H9 (cell line): Measurements from ENCODE around the gene TMEM151B. TPM values are rescaled to one million over a fixed set of nuclear protein-coding genes. Genes with fewer than 3 reads are reported as not detected.

Source experiments
- DNase-seq: peaks from one replicate; pipeline ENCODE4 v3.0.0-alpha.2; 2017
- H2AFZ ChIP-seq: one replicate; pipeline ENCODE4 v1.6.1; 2013; ENCODE audit warnings: mild to moderate bottlenecking, low read length, control low read depth, moderate library complexity
- H2AK5ac ChIP-seq: 2 replicates; pipeline ENCODE4 v1.6.1; 2013; ENCODE audit warnings: low read length, control low read depth, mixed read lengths; ENCODE audit not compliant: insufficient read length
- H2BK120ac ChIP-seq: one replicate; pipeline ENCODE4 v1.6.1; 2013; ENCODE audit warnings: low read depth, mild to moderate bottlenecking, low read length, control low read depth, inconsistent platforms; ENCODE audit not compliant: poor library complexity, severe bottlenecking
- H2BK12ac ChIP-seq: 2 replicates; pipeline ENCODE4 v1.6.1; 2013; ENCODE audit warnings: low read length, control low read depth, mixed read lengths, low read depth; ENCODE audit not compliant: insufficient read length
- H2BK15ac ChIP-seq: 2 replicates; pipeline ENCODE4 v1.6.1; 2013; ENCODE audit warnings: low read depth, low read length, control low read depth
- H2BK20ac ChIP-seq: one replicate; pipeline ENCODE4 v1.6.1; 2013; ENCODE audit warnings: low read depth, mild to moderate bottlenecking, low read length, control low read depth, inconsistent platforms; ENCODE audit not compliant: poor library complexity, severe bottlenecking
- H2BK5ac ChIP-seq: 2 replicates; pipeline ENCODE4 v1.6.1; 2013; ENCODE audit warnings: low read length, control low read depth, mixed read lengths; ENCODE audit not compliant: insufficient read length
- H3K14ac ChIP-seq: 2 replicates; pipeline ENCODE4 v1.6.1; 2013; ENCODE audit warnings: low read length, control low read depth; ENCODE audit not compliant: insufficient read depth
- H3K18ac ChIP-seq: 2 replicates; pipeline ENCODE4 v1.6.1; 2013; ENCODE audit warnings: low read depth, mild to moderate bottlenecking, mixed read lengths, low read length, control low read depth; ENCODE audit not compliant: insufficient read length
- H3K23ac ChIP-seq: 2 replicates; pipeline ENCODE4 v1.6.1; 2013; ENCODE audit warnings: low read length, control low read depth, mixed read lengths, low read depth; ENCODE audit not compliant: insufficient read length
- H3K23me2 ChIP-seq: 2 replicates; pipeline ENCODE4 v1.6.1; 2013; ENCODE audit warnings: low read depth, mild to moderate bottlenecking, mixed read lengths, low read length, control low read depth; ENCODE audit not compliant: insufficient read length, poor library complexity, severe bottlenecking
- H3K27ac ChIP-seq: 2 replicates; pipeline ENCODE4 v1.5.1; 2013; ENCODE audit warnings: low read length, control low read depth, mixed read lengths, low read depth; ENCODE audit not compliant: insufficient read length
- H3K27me3 ChIP-seq: 2 replicates; pipeline ENCODE4 v1.6.1; 2013; ENCODE audit warnings: low read length, control low read depth, inconsistent platforms; ENCODE audit not compliant: insufficient read depth
- H3K4ac ChIP-seq: 2 replicates; pipeline ENCODE4 v1.6.1; 2013; ENCODE audit warnings: low read depth, mild to moderate bottlenecking, control low read depth, inconsistent platforms, low read length, moderate library complexity
- H3K4me1 ChIP-seq: 2 replicates; pipeline ENCODE4 v1.6.1; 2013; ENCODE audit warnings: low read length, control low read depth, inconsistent platforms; ENCODE audit not compliant: insufficient read depth
- H3K4me2 ChIP-seq: 2 replicates; pipeline ENCODE4 v1.6.1; 2013; ENCODE audit warnings: low read length, control low read depth, mixed read lengths; ENCODE audit not compliant: insufficient read length, insufficient read depth
- H3K56ac ChIP-seq: 2 replicates; pipeline ENCODE4 v1.6.1; 2013; ENCODE audit warnings: low read depth, mild to moderate bottlenecking, mixed read lengths, low read length, control low read depth; ENCODE audit not compliant: insufficient read length
- H3K79me1 ChIP-seq: 2 replicates; pipeline ENCODE4 v1.6.1; 2013; ENCODE audit warnings: low read depth, mild to moderate bottlenecking, moderate library complexity, low read length, control low read depth, inconsistent platforms; ENCODE audit not compliant: insufficient read depth, poor library complexity, severe bottlenecking
- H3K79me2 ChIP-seq: 2 replicates; pipeline ENCODE4 v1.6.1; 2013; ENCODE audit warnings: low read length, control low read depth, inconsistent platforms; ENCODE audit not compliant: insufficient read depth
- H3K9ac ChIP-seq: 2 replicates; pipeline ENCODE4 v1.6.1; 2013; ENCODE audit warnings: low read length, control low read depth, mixed read lengths; ENCODE audit not compliant: insufficient read length; ENCODE audit errors: extremely low read depth
- H3K9me3 ChIP-seq: one replicate; pipeline ENCODE4 v1.6.1; 2013; ENCODE audit warnings: low read depth, low read length, inconsistent platforms; ENCODE audit not compliant: control insufficient read depth
- H3T11ph ChIP-seq: one replicate; pipeline ENCODE4 v1.6.1; 2013; ENCODE audit warnings: mild to moderate bottlenecking, low read length, control low read depth, inconsistent platforms
- H4K20me1 ChIP-seq: one replicate; pipeline ENCODE4 v1.6.1; 2013; ENCODE audit not compliant: control insufficient read depth, insufficient read length, insufficient read depth
- H4K5ac ChIP-seq: 2 replicates; pipeline ENCODE4 v1.6.1; 2013; ENCODE audit warnings: low read depth, mild to moderate bottlenecking, mixed read lengths, low read length, control low read depth; ENCODE audit not compliant: insufficient read length
- H4K8ac ChIP-seq: replicated peaks from 2 replicates; pipeline ENCODE4 v1.6.1; 2013; ENCODE audit warnings: low read length, control low read depth, mixed read lengths, low read depth; ENCODE audit not compliant: insufficient read length
- H4K91ac ChIP-seq: 2 replicates; pipeline ENCODE4 v1.6.1; 2013; ENCODE audit warnings: low read depth, mild to moderate bottlenecking, moderate library complexity, mixed read lengths, low read length, control low read depth; ENCODE audit not compliant: insufficient read length
- H3K27ac Mint-ChIP-seq, 3 experiments: 2 replicates in 2 of 3; 3 replicates in 1 of 3; pipeline ENCODE4 v1.8.0; 2020 to 2021; ENCODE audit warnings: mixed read lengths in 3 of 3, mild to moderate bottlenecking in 1 of 3, moderate library complexity in 1 of 3
- H3K27me3 Mint-ChIP-seq: 2 replicates; pipeline ENCODE4 v1.8.0; 2021; ENCODE audit warnings: low read depth, mild to moderate bottlenecking, moderate library complexity, mixed read lengths
- H3K36me3 Mint-ChIP-seq, 3 experiments: 2 replicates in 2 of 3; 3 replicates in 1 of 3; pipeline ENCODE4 v1.8.0; 2020 to 2021; ENCODE audit warnings: low read depth in 3 of 3, mixed read lengths in 3 of 3; ENCODE audit not compliant: insufficient read depth in 1 of 3
- H3K4me1 Mint-ChIP-seq, 2 experiments: 2 replicates each; pipeline ENCODE4 v1.8.0; 2020; ENCODE audit warnings: mixed read lengths in 2 of 2
- H3K4me3 Mint-ChIP-seq, 2 experiments: 2 replicates in 1 of 2; 3 replicates in 1 of 2; pipeline ENCODE4 v1.8.0; 2020 to 2021; ENCODE audit warnings: mild to moderate bottlenecking in 2 of 2, mixed read lengths in 2 of 2, moderate library complexity in 1 of 2
- H3K9me3 Mint-ChIP-seq, 2 experiments: 2 replicates in 1 of 2; 3 replicates in 1 of 2; pipeline ENCODE4 v1.8.0; 2020; ENCODE audit warnings: mild to moderate bottlenecking in 2 of 2, mixed read lengths in 2 of 2, moderate library complexity in 1 of 2
- CTCF ChIP-seq: fragments of 200-600 bp; sonication (generic); conservative IDR thresholded peaks from 3 replicates; pipeline ENCODE4 v1.8.0; 2021; ENCODE audit warnings: antibody characterized with exemption, mild to moderate bottlenecking
- WGBS: extraction: QIAGEN DNeasy Blood & Tissue Kit; methylation state at CpG from one replicate; pipeline ENCODE4 v1.1.7; 2013; ENCODE audit warnings: missing lambda C conversion rate, low lambda C conversion rate, mixed read lengths; ENCODE audit not compliant: insufficient read length; ENCODE audit errors: extremely low coverage; 5-methylcytosine and 5-hydroxymethylcytosine counted together
- total RNA-seq: library from RNA; stranded (reverse); gene quantifications from 2 replicates; pipeline ENCODE4 v1.2.1, GENCODE V29; 2021

The TMEM151B gene
- total RNA-seq, 1 experiment from 2014 or later = 2.4 TPM

- H3K9me3 Mint-ChIP-seq = no peaks in the 10 kb centered on the region
- no peak for DNase-seq
Measured at GRCh38 chr6:44272999-44273566, 2.8 kb downstream of the TMEM151B start.

More at GRCh38 chr6:44272999-44273566, 2.8 kb downstream of the TMEM151B start:
- H2BK12ac ChIP-seq = no peak overlapping the region
- H4K91ac ChIP-seq = no peak overlapping the region
- no peak overlapping the region for H3K23ac ChIP-seq
- H2AFZ ChIP-seq = no peak overlapping the region
- H2BK15ac ChIP-seq = no peak overlapping the region
- H2BK20ac ChIP-seq = no peak overlapping the region
- H2AK5ac ChIP-seq = no peak overlapping the region
- peaks cover 22% of the 10 kb centered on the region for H3K27me3 Mint-ChIP-seq
- peaks cover 7% of the 10 kb centered on the region; the same call in 1 of the 2 replicates for H3K27me3 ChIP-seq
- no peak overlapping the region for H3K56ac ChIP-seq
- no peaks in the 10 kb centered on the region for H3K79me1 ChIP-seq
- H3K9me3 ChIP-seq = no peaks in the 10 kb centered on the region
- H2BK120ac ChIP-seq = no peak overlapping the region
- no peak overlapping the region for H3K4me2 ChIP-seq
- H3K9ac ChIP-seq = no peak overlapping the region
- no peak overlapping the region for H3T11ph ChIP-seq
- H3K4me3 Mint-ChIP-seq = no peak overlapping the region
- no peak overlapping the region for H4K5ac ChIP-seq
- H3K23me2 ChIP-seq = peaks cover 5% of the 10 kb centered on the region
- peaks cover 12% of the 10 kb centered on the region; the same call in 1 of the 2 replicates for H3K4me1 ChIP-seq
- no peaks in the 10 kb centered on the region; a peak in 1 of 7 replicates for H3K36me3 Mint-ChIP-seq
- H3K79me2 ChIP-seq = no peaks in the 10 kb centered on the region
- H3K27ac Mint-ChIP-seq = no peak overlapping the region; a peak in 1 of 7 replicates
- no peak overlapping the region for H4K8ac ChIP-seq
- no peaks in the 10 kb centered on the region for H4K20me1 ChIP-seq
- TF ChIP-seq CTCF = no peak
- no CpG with 5 or more reads among the region's 23 CpGs for WGBS
- H2BK5ac ChIP-seq = no peak overlapping the region
- H3K4me1 Mint-ChIP-seq = peaks cover 26 to 42% of the 10 kb centered on the region in 2 experiments
- H3K18ac ChIP-seq = no peak overlapping the region
- H3K27ac ChIP-seq = no peak overlapping the region
- no peak overlapping the region for H3K14ac ChIP-seq
- H3K4ac ChIP-seq = no peak overlapping the region
